Right lobe of liver (tissue), 6 donors: ENCODE data around the gene CYP2E1. TPM values are rescaled to one million over a fixed set of nuclear protein-coding genes. Genes with fewer than 3 reads are reported as not detected.
"Not testable (repeated sequence)": the region's sequence is repeated elsewhere in the genome, so short reads cannot be mapped to it uniquely, and the experiment has no call there.

ENCODE experiments used
- ATAC-seq, 4 donors: fragments of 200-7000 bp; cut with Tn5 transposase; one replicate each; pipeline ENCODE4 v1.9.1; 2020; ENCODE audit warnings: mild to moderate bottlenecking in 4 of 4, moderate library complexity in 4 of 4
- DNase-seq, 3 donors: peaks; one replicate each; pipeline ENCODE4 v3.0.0-alpha.2; 2020
- H3K27ac ChIP-seq, 3 donors: fragments of 200-600 bp; one replicate each; pipeline ENCODE4 v1.8.0; 2022
- H3K27me3 ChIP-seq, 2 donors: fragments of 200-600 bp; one replicate each; pipeline ENCODE4 v1.8.0; 2022
- H3K36me3 ChIP-seq, 4 donors: fragments of 200-600 bp; sonication (generic) in 1 of 4; one replicate each; pipeline versions ENCODE4 v1.5.1 to v1.8.0; 2017 to 2022; ENCODE audit warnings: control low read depth in 1 of 4
- H3K4me1 ChIP-seq, 4 donors: fragments of 200-600 bp; sonication (generic) in 1 of 4; one replicate each; pipeline versions ENCODE4 v1.5.1 to v1.8.0; 2017 to 2022; ENCODE audit warnings: control low read depth in 1 of 4
- H3K4me3 ChIP-seq, 3 donors: fragments of 200-600 bp; one replicate each; pipeline ENCODE4 v1.8.0; 2022
- H3K9me3 ChIP-seq, 4 donors: fragments of 200-600 bp; sonication (generic) in 1 of 4; one replicate each; pipeline versions ENCODE4 v1.5.1 to v1.8.0; 2017 to 2022; ENCODE audit warnings: control low read depth in 1 of 4
- POLR2A ChIP-seq: fragments of 450-650 bp; IDR thresholded peaks from one replicate; pipeline ENCODE4 v1.6.1; 2017; ENCODE audit warnings: antibody characterized with exemption, mild to moderate bottlenecking
- WGBS: methylation state at CpG from one replicate; pipeline ENCODE4 v1.1.6; 2018; ENCODE audit warnings: low coverage, low lambda C conversion rate; ENCODE audit not compliant: insufficient coverage; ENCODE audit errors: missing lambda C conversion rate; 5-methylcytosine and 5-hydroxymethylcytosine counted together
- intact Hi-C, 2 donors: fragments of 100-400 bp; cut with DNase I; formaldehyde crosslinking; loops; one replicate each; pipeline versions ENCODE4 v1.11.2 to v1.14.1; 2022
- total RNA-seq, 6 experiments: library from RNA; depleted of rRNA in 2 of 6; stranded (reverse); fragments of >200 nt in 2 of 6; fragmentation: NEBNext Ultra II Directional in 3 of 6; extraction: Animal tissue kit (Norgen Biotek cat#: 25700) in 3 of 6; gene quantifications; one replicate each; pipeline versions ENCODE4 v1.1.0 to v1.2.4, GENCODE V29; 2016 to 2023
- TF ChIP-seq, protein P1 (sequence below), 4 donors: fragments of 200-600 bp in 3 of 4; fragments of 450-650 bp in 1 of 4; IDR thresholded peaks; one replicate each; pipeline versions ENCODE4 v1.5.1 to v1.8.0; 2016 to 2022; ENCODE audit warnings: antibody characterized with exemption in 4 of 4, mild to moderate bottlenecking in 2 of 4
- donor health status: DM: no; HTN: yes; CAD: no.
- donor health status: DM: no; HTN: no; CAD: no.
- donor health status: DM: no; HTN: no; CAD: no.
- donor health status: DM: no; HTN: yes; CAD: no.
- donor health status: DM: no; HTN: yes; CAD: no.

Gene CYP2E1
- total RNA-seq, 6 experiments from 2014 or later = 1,651 to 5,193 (median 3,912) TPM

- TF ChIP-seq POLR2A = no peak
- TF ChIP-seq, protein P1, sequence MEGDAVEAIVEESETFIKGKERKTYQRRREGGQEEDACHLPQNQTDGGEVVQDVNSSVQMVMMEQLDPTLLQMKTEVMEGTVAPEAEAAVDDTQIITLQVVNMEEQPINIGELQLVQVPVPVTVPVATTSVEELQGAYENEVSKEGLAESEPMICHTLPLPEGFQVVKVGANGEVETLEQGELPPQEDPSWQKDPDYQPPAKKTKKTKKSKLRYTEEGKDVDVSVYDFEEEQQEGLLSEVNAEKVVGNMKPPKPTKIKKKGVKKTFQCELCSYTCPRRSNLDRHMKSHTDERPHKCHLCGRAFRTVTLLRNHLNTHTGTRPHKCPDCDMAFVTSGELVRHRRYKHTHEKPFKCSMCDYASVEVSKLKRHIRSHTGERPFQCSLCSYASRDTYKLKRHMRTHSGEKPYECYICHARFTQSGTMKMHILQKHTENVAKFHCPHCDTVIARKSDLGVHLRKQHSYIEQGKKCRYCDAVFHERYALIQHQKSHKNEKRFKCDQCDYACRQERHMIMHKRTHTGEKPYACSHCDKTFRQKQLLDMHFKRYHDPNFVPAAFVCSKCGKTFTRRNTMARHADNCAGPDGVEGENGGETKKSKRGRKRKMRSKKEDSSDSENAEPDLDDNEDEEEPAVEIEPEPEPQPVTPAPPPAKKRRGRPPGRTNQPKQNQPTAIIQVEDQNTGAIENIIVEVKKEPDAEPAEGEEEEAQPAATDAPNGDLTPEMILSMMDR (IDR thresholded peaks at IDR 0.05) = no peak
- H3K4me3 ChIP-seq = no peak overlapping the region
- WGBS = 96% methylated on average over 4 of the region's 4 CpGs
These were observed 17.5 kb upstream of the CYP2E1 start for GRCh38 chr10:133509700-133510099.

GRCh38 chr10:133511408-133511807, 15.8 kb upstream of the CYP2E1 start:
- H3K4me1 ChIP-seq = peaks cover 0 to 52% (median 18%) of the 10 kb centered on the region in 4 donors
- no peaks in the 10 kb centered on the region for H3K9me3 ChIP-seq
- ATAC-seq (peak in 3 of 4 donors; percentile 9 to 56 (median 36)), DNase-seq (no peak)
- H3K4me3 ChIP-seq = no peak overlapping the region
- TF ChIP-seq, protein P1 (IDR thresholded peaks at IDR 0.05) = no peak
- no peak for TF ChIP-seq POLR2A
- H3K36me3 ChIP-seq = no peaks in the 10 kb centered on the region
- H3K27ac ChIP-seq = peak overlapping the region in 1 of 3 donors; percentile 73
- no peaks in the 10 kb centered on the region for H3K27me3 ChIP-seq
- intact Hi-C loops = no loop called here
- WGBS = 48% methylated on average over 4 of the region's 4 CpGs

More at GRCh38 chr10:133509700-133510099, 17.5 kb upstream of the CYP2E1 start:
- H3K4me1 ChIP-seq = peaks cover 0 to 35% (median 15%) of the 10 kb centered on the region in 4 donors
- no peak overlapping the region for H3K27ac ChIP-seq
- ATAC-seq = no peak
- no peak for DNase-seq
- H3K36me3 ChIP-seq = no peaks in the 10 kb centered on the region
- intact Hi-C loops = no loop called here
- no peaks in the 10 kb centered on the region for H3K27me3 ChIP-seq
- H3K9me3 ChIP-seq = no peaks in the 10 kb centered on the region

DNA sequence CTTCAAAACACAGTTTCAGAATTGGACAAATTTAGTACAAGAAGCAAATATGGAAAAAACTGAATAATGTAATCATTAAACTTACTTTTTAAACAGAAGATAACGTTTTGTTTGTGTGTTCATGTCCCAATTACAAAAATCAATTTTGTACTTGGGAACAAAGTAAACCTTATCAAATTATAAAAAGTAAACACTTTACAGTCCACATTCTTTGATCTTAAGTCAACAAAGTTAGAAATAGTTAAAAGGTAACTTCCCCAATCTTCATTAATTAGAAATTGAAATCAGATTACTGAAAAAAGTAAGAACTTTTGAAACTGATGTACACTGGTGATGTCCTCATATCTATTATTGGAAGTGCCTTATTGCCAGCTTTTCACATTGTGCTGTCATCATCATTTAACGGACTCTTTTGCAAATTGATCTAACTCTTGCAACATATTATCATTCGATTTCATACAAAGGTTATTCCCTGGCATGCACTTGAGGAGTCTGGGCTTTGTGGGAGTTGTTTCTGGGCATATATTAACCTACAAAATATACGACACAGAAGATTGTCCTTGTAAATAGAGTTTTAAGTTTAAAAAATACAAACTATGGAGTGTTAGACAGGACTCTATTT, 15.1 kb upstream of the CYP2E1 start:
- H3K27ac ChIP-seq = peak overlapping the region in 2 of 3 donors; percentile 34 to 73

GRCh38 chr10:133515471-133515870, 11.7 kb upstream of the CYP2E1 start:
- H3K27me3 ChIP-seq = no peaks in the 10 kb centered on the region
- H3K4me3 ChIP-seq = no peak overlapping the region
- ATAC-seq (no peak), DNase-seq (no peak)
- H3K36me3 ChIP-seq = no peaks in the 10 kb centered on the region
- peaks cover 0 to 62% (median 18%) of the 10 kb centered on the region in 4 donors for H3K4me1 ChIP-seq
- H3K9me3 ChIP-seq = no peaks in the 10 kb centered on the region
- intact Hi-C loops = no loop called here
- WGBS = 40% methylated on average over 4 of the region's 4 CpGs
- TF ChIP-seq, protein P1 (IDR thresholded peaks at IDR 0.05) = no peak
- TF ChIP-seq POLR2A = no peak
- peak overlapping the region in 2 of 3 donors; percentile 35 to 73 for H3K27ac ChIP-seq

More for the DNA sequence above, 15.1 kb upstream of the CYP2E1 start:
- ATAC-seq = peak; percentile 54 to 74 (median 64)
- WGBS = 18% methylated on average over 4 of the region's 4 CpGs
- no peaks in the 10 kb centered on the region for H3K36me3 ChIP-seq
- H3K4me1 ChIP-seq = peaks cover 0 to 55% (median 18%) of the 10 kb centered on the region in 4 donors
- H3K4me3 ChIP-seq = peak overlapping the region in 1 of 3 donors; percentile 14
- no peak for DNase-seq
- no peak for TF ChIP-seq POLR2A
- H3K27me3 ChIP-seq = no peaks in the 10 kb centered on the region
- intact Hi-C loops = no loop called here
- no peaks in the 10 kb centered on the region for H3K9me3 ChIP-seq

GRCh38 chr10:133516057-133516456, 11.1 kb upstream of the CYP2E1 start:
- Histone ChIP-seq H3K36me3 (no peaks in the 10 kb centered on the region), H3K9me3 (no peaks in the 10 kb centered on the region), H3K4me1 (peaks cover 0 to 67% (median 19%) of the 10 kb centered on the region in 4 donors), H3K4me3 (no peak overlapping the region), H3K27me3 (no peaks in the 10 kb centered on the region), H3K27ac (peak overlapping the region in 2 of 3 donors; percentile 35 to 73)
- TF ChIP-seq, protein P1 (IDR thresholded peaks at IDR 0.05) = peak in 1 of 4 donors; percentile 9
- TF ChIP-seq POLR2A = no peak
- intact Hi-C loops = no loop called here
- ATAC-seq (peak in 1 of 4 donors; percentile 19), DNase-seq (no peak)
- WGBS = 29% methylated on average over 4 of the region's 4 CpGs

- H3K36me3 ChIP-seq, intact Hi-C loops, H3K27me3 ChIP-seq, H3K4me3 ChIP-seq, H3K9me3 ChIP-seq, ATAC-seq, DNase-seq: not testable (repeated sequence)
- Histone ChIP-seq H3K4me1 (peaks cover 0 to 50% (median 12%) of the 10 kb centered on the region in 4 donors), H3K27ac (peak overlapping the region in 2 of 3 donors; percentile 60 to 78)
- 47% methylated on average over 5 of the region's 5 CpGs for WGBS
These were observed 8.6 kb upstream of the CYP2E1 start for GRCh38 chr10:133518517-133518916.
